BLaER1 treated with 17β-estradiol and CSF1 and Interleukin-3, amounts not matched to agents 10 nM and 100 nM (cell line): Measurements from ENCODE around the gene IGDCC3.
A peak's percentile ranks its signal among the peaks of the same experiment; 100 is the strongest.

Experiments used
- H3K27ac ChIP-seq, 11 experiments: shearing (Covaris generic); formaldehyde crosslinking; 2 replicates each; pipeline ENCODE4 v1.8.1; 2022
- H3K27me3 ChIP-seq, 11 experiments: shearing (Covaris generic); formaldehyde crosslinking; 2 replicates each; pipeline ENCODE4 v1.8.1; 2022
- H3K36me3 ChIP-seq, 11 experiments: shearing (Covaris generic); formaldehyde crosslinking; 2 replicates each; pipeline ENCODE4 v1.8.1; 2022
- H3K4me1 ChIP-seq, 10 experiments: shearing (Covaris generic); formaldehyde crosslinking; 2 replicates each; pipeline ENCODE4 v1.8.1; 2022
- H3K4me2 ChIP-seq, 11 experiments: shearing (Covaris generic); formaldehyde crosslinking; 2 replicates each; pipeline ENCODE4 v1.8.1; 2022
- H3K4me3 ChIP-seq, 10 experiments: shearing (Covaris generic); formaldehyde crosslinking; 2 replicates each; pipeline ENCODE4 v1.8.1; 2022
- H3K9ac ChIP-seq, 11 experiments: shearing (Covaris generic); formaldehyde crosslinking; 2 replicates each; pipeline ENCODE4 v1.8.1; 2022
- H3K9me3 ChIP-seq, 11 experiments: shearing (Covaris generic); formaldehyde crosslinking; replicated peaks in 1 of 11; 2 replicates each; pipeline ENCODE4 v1.8.1; 2022
- H4K20me1 ChIP-seq, 11 experiments: shearing (Covaris generic); formaldehyde crosslinking; 2 replicates each; pipeline ENCODE4 v1.8.1; 2022
- Cebpa-rat ChIP-seq, 11 experiments: shearing (Covaris generic); IDR thresholded peaks; 2 replicates each; pipeline ENCODE4 v1.8.1; 2022

IGDCC3 gene

DNA sequence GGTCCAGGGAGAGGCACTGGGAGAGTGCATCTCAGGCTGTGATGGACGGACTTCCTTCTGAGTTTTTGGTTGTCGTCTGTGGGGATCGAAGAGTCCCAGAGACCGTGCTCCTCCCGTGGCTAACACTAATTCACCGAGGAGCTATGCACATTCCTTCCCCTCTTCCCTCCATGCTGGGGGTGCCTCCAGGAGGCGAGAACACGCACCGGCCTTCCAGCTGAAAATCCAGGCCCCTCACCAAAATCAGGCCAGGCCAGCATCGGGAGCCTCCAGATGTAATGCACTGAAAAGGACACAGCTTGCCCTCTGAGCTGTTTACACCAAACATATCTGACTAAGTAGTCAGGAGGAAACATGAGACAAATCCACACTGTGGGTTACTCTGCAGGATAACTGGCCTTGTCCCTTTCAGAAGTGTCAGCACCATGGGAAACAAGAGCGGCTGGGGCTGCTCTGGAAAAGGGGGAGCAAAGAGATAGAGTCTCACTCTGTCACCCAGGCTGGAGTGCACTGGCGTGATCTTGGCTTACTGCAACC lies 67.9 kb downstream of the IGDCC3 start:
- Histone ChIP-seq H4K20me1 (peaks cover 0 to 11% (median 0%) of the 10 kb centered on the region in 11 experiments; a peak in 2 of 22 replicates), H3K36me3 (no peaks in the 10 kb centered on the region), H3K4me2 (peak overlapping the region in 9 of 11 experiments; percentile 3 to 74 (median 50); a peak in 14 of 22 replicates), H3K4me3 (no peak overlapping the region), H3K9ac (peak overlapping the region in 4 of 11 experiments; percentile 13 to 42 (median 22); a peak in 4 of 22 replicates), H3K27me3 (no peaks in the 10 kb centered on the region), H3K4me1 (peaks cover 19 to 57% (median 38%) of the 10 kb centered on the region in 10 experiments), H3K27ac (peak overlapping the region in 2 of 11 experiments; percentile 45 to 54; a peak in 6 of 22 replicates), H3K9me3 (no peaks in the 10 kb centered on the region)
- TF ChIP-seq Cebpa-rat (IDR thresholded peaks at IDR 0.05): no peak

DNA sequence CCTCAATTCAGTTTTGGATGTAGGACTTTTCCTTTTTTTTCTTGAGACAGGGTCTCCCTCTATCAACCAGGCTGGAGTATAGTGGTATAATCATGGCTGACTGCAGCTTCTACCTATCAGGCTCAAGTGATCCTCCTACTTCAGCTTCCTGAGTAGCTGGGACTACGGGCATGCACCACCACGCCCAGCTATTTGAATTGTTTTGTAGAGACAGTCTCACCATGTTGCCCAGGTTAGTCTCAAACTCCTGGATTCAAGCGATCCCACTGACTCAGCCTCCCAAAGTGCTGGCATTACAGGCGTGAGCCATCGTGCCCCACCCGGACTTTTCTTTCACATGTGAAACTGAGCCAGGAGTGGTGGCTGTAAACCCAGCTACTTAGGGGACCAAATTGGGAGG lies 69.8 kb downstream of the IGDCC3 start:
- Histone ChIP-seq H4K20me1 (peaks cover 0 to 12% (median 0%) of the 10 kb centered on the region in 11 experiments; a peak in 2 of 22 replicates), H3K27ac (no peak overlapping the region), H3K4me2 (no peak overlapping the region), H3K9ac (no peak overlapping the region), H3K4me1 (peaks cover 28 to 65% (median 46%) of the 10 kb centered on the region in 10 experiments), H3K4me3 (no peak overlapping the region), H3K27me3 (no peaks in the 10 kb centered on the region), H3K36me3 (no peaks in the 10 kb centered on the region), H3K9me3 (no peaks in the 10 kb centered on the region)
- no peak for TF ChIP-seq Cebpa-rat (IDR thresholded peaks at IDR 0.05)

DNA sequence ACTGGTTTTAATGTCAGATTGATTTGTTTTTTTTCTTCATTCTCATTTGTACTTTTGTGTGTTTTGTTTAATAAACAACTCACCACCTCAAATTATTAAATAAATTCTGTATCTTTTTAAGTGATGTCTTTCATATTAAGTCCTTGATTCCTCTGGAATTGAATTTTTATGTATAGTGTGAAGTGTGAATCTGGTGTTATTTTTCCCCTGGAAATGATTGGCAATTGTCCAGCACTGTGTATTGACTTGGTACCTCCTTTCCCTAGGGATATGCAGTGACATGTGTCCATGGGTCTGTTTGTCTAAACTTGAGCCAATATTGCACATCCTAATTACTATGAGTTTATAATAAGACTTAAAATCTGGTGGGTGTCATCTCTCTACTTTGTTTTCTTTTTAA lies 71.3 kb downstream of the IGDCC3 start:
- TF ChIP-seq Cebpa-rat (IDR thresholded peaks at IDR 0.05): no peak
- Histone ChIP-seq H3K36me3 (no peaks in the 10 kb centered on the region), H3K27me3 (no peaks in the 10 kb centered on the region), H3K9me3 (peaks cover 0 to under 1% (median 0%) of the 10 kb centered on the region in 11 experiments; a peak in 1 of 22 replicates), H3K4me1 (peaks cover 42 to 61% (median 47%) of the 10 kb centered on the region in 10 experiments), H3K4me2 (peak overlapping the region in 6 of 11 experiments; percentile 19 to 87 (median 63); a peak in 10 of 22 replicates), H3K9ac (0 out of 22 replicates have a peak overlapping the region, but pooled peaks of 1 of the 11 experiments have one; percentile 11), H3K27ac (no peak overlapping the region), H4K20me1 (peaks cover 0 to 12% (median 0%) of the 10 kb centered on the region in 11 experiments; a peak in 2 of 22 replicates), H3K4me3 (no peak overlapping the region)

DNA sequence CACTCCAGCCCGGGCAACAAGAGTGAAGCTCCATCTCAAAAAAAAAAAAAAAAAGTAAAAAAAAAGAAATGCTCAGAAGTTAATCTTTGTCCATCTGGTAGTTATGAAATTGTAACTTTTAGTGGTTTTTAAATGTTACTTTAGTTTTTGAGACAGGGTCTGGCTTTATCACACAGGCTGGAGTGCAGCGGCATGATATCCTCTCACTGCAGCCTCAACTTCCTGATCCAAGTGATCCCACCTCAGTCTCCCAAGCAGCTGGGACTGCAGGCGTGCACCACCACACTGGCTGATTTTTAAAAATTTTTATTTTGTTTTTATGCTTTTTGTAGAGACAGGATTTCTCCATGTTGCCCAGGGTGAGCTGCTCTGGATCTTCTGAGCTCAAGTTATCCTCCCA lies 72.0 kb downstream of the IGDCC3 start:
- H3K4me2 ChIP-seq: peak overlapping the region; percentile 19 to 89 (median 63)
- H3K27ac ChIP-seq: 0 out of 22 replicates have a peak overlapping the region, but pooled peaks of 2 of the 11 experiments have one; percentile 91 to 93
- H3K4me1 ChIP-seq: peaks cover 42 to 53% (median 44%) of the 10 kb centered on the region in 10 experiments
- no peaks in the 10 kb centered on the region for H3K36me3 ChIP-seq
- peak overlapping the region in 7 of 11 experiments; percentile 11 to 91 (median 82); a peak in 7 of 22 replicates for H3K9ac ChIP-seq
- H3K4me3 ChIP-seq: 0 out of 20 replicates have a peak overlapping the region, but pooled peaks of 1 of the 10 experiments have one; percentile 10
- peaks cover 0 to 8% (median 6%) of the 10 kb centered on the region in 11 experiments; a peak in 10 of 22 replicates for H3K9me3 ChIP-seq
- no peaks in the 10 kb centered on the region for H3K27me3 ChIP-seq
- H4K20me1 ChIP-seq: peaks cover 0 to 12% (median 0%) of the 10 kb centered on the region in 11 experiments; a peak in 2 of 22 replicates
- TF ChIP-seq Cebpa-rat (IDR thresholded peaks at IDR 0.05): no peak

DNA sequence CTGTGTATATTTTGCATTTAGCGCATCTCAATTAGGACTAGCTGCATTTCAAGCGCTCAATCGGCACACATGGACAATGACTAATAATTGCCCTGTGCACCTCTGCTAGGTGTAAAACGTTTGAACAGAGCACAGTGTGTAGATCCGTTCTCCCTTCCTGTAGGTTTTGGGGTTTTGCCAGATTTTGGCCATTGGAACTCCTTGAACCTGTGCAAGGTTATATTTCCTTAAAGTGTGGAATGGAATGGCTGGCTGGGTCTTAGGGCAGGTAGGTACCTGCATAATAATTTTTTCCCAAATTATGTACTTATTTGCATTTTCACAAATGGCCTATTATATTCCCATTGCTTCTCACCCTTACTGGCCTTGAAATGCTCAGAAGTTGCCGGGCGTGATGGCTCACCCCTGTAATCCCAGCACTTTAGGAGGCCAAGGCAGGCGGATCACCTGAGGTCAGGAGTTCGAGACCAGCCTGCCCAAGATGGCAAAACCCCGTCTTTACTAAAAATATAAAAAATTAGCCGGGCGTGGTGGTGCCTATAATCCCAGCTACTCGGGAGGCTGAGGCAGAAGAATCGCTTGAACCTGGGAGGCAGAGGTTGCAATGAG lies 72.5 kb downstream of the IGDCC3 start:
- H3K27ac ChIP-seq: peak overlapping the region; percentile 88 to 98 (median 93); a peak in 16 of 22 replicates
- peaks cover 0 to 8% (median 6%) of the 10 kb centered on the region in 11 experiments; a peak in 11 of 22 replicates for H3K9me3 ChIP-seq
- peak overlapping the region in 7 of 10 experiments; percentile 7 to 50 (median 27); a peak in 7 of 20 replicates for H3K4me3 ChIP-seq
- H3K4me2 ChIP-seq: peak overlapping the region; percentile 19 to 89 (median 63)
- peaks cover 0 to 12% (median 0%) of the 10 kb centered on the region in 11 experiments; a peak in 2 of 22 replicates for H4K20me1 ChIP-seq
- H3K4me1 ChIP-seq: peaks cover 37 to 48% (median 42%) of the 10 kb centered on the region in 10 experiments
- H3K9ac ChIP-seq: peak overlapping the region; percentile 11 to 91 (median 83); a peak in 19 of 22 replicates
- no peaks in the 10 kb centered on the region for H3K36me3 ChIP-seq
- no peak for TF ChIP-seq Cebpa-rat (IDR thresholded peaks at IDR 0.05)
- H3K27me3 ChIP-seq: no peaks in the 10 kb centered on the region

DNA sequence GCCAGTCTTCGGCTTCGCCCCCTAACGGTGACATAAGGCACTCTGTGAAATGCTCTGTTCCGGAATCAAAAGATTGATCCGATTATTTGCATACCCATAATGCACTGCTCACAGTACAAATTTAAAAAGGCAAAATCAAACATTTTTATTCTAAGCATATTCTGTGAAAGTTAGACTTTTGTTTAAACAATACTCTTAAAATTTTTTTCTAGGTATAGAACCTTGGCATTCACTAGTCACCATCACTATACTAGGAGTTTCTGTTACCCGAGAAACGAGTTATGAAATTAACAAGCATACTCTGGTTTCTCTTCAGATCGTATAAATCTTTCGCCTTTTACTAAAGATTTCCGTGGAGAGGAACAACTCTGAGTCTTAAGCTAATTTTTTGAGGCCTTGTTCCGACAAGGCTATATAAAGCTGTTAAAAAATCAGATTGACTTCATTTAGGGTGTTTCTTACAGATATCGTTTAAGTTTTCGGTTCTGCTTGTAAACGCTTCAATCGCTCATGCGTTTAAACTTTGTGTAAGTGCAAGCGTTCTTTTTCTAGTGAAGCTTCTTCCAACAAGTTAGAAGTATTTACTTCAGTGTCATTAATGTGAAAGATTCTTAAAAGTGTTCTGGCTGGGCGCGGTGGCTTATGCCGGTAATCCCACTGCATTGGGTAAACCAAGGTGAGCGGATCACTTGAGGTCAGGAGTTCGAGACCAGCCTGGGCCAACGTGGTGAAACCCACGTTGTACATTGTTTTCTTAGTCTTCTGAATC lies 73.2 kb downstream of the IGDCC3 start, which contains the start of gene RNU5B-1:
Gene RNU5B-1 (plus strand): TSS at position 297 of the 769 bp plus-strand sequence.
- peak in 1 of 11 experiments; percentile 52; a peak in 2 of 22 replicates for TF ChIP-seq Cebpa-rat (IDR thresholded peaks at IDR 0.05)
- Histone ChIP-seq H3K4me3 (peak within 1 kb of the TSS; percentile 50 to 70 (median 60)), H3K27ac (peak within 1 kb of the TSS; percentile 88 to 98 (median 93)), H3K4me1 (peaks cover 30 to 48% (median 39%) of the 10 kb centered on the region in 10 experiments), H3K4me2 (peak within 1 kb of the TSS; percentile 74 to 97 (median 91)), H3K9ac (peak within 1 kb of the TSS; percentile 77 to 91 (median 83)), H3K36me3 (no peaks in the 10 kb centered on the region), H3K27me3 (no peaks in the 10 kb centered on the region), H4K20me1 (peaks cover 0 to 12% (median 0%) of the 10 kb centered on the region in 11 experiments; a peak in 2 of 22 replicates), H3K9me3 (peaks cover 0 to 8% (median 6%) of the 10 kb centered on the region in 11 experiments; a peak in 11 of 22 replicates)

DNA sequence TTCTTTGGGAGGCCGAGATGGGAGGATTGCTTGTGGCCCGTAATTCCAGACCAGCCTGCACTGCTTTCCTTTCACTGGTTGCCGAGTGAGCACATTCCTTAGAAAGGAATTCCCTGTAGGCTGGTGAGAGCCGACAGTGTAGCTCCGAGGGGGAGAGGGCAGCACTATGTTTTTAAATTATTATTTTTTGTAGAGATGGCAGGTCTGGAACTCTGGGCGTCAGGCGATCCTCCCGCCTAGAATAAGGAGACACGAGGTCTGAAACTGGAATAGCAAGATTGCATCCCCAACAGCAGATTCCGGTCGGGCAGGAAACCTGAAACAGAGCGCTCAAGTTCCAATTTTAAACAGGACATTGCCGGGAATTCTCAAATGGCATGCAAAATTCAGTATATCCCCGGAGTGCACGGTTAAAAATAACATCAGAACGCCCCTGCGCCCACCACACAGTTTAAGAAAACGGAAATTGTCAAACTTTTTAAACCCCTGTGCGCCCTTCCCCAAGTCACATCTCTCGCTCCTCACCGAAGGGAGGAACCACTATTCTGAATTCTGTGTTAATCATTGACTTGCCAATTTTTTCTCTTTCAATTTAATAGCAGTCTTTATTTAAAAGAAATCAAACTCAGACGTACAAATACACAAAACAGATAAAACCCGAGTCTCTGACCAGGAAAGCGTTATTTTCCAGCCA lies 74.0 kb downstream of the IGDCC3 start:
- no peaks in the 10 kb centered on the region for H3K36me3 ChIP-seq
- H3K4me3 ChIP-seq: peak overlapping the region; percentile 50 to 70 (median 60)
- peak overlapping the region; percentile 77 to 91 (median 83) for H3K9ac ChIP-seq
- H3K4me2 ChIP-seq: peak overlapping the region; percentile 74 to 97 (median 91)
- H3K4me1 ChIP-seq: peaks cover 23 to 53% (median 38%) of the 10 kb centered on the region in 10 experiments
- H3K9me3 ChIP-seq: peaks cover 0 to 8% (median 6%) of the 10 kb centered on the region in 11 experiments; a peak in 11 of 22 replicates
- H3K27me3 ChIP-seq: no peaks in the 10 kb centered on the region
- peak overlapping the region; percentile 88 to 98 (median 93) for H3K27ac ChIP-seq
- H4K20me1 ChIP-seq: peaks cover 0 to 12% (median 0%) of the 10 kb centered on the region in 11 experiments; a peak in 2 of 22 replicates
- no peak for TF ChIP-seq Cebpa-rat (IDR thresholded peaks at IDR 0.05)
